Measurements from ENCODE around the gene SESN1. TPM values are rescaled to one million over a fixed set of nuclear protein-coding genes. Genes with fewer than 3 reads are reported as not detected.

The SESN1 gene
- total RNA-seq, 2 donors from 2014 or later, result 23.4 to 48.8 TPM

DNA sequence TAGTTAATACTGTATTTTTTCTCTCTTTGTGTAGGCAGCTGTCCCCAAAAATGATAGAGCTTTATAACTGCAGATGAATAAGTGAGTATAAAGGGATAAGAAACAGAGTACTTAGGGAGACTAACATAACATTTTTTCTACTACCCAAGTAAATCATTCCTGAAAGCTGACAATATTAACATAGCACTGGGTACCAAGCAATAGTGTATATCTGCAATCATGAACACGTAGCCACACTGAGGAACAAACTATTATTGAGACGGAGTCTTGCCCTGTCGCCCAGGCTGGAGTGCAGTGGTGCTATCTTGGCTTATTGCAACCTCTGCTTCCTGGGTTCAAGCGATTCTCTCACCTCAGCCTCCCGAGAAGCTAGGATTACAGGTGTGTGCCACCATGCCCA is 105.9 kb downstream of the SESN1 start:
- WGBS, 2 donors, result 93 to 94% methylated on average over 5 of the region's 5 CpGs
- ATAC-seq, result no peak
- Histone ChIP-seq H3K27ac (peak overlapping the region in 2 of 4 donors; percentile 10 to 75), H3K4me3 (no peak overlapping the region), H3K27me3 (no peaks in the 10 kb centered on the region), H3K9me3 (no peaks in the 10 kb centered on the region), H3K4me1 (peaks cover 38% of the 10 kb centered on the region), H3K36me3 (replicated peaks in 1 of 2; ENCODE audit: insufficient read depth in 1 of 2, low read depth in 2 of 2) (peaks cover 0 to 6% of the 10 kb centered on the region in 2 donors)
- TF ChIP-seq, protein P1, sequence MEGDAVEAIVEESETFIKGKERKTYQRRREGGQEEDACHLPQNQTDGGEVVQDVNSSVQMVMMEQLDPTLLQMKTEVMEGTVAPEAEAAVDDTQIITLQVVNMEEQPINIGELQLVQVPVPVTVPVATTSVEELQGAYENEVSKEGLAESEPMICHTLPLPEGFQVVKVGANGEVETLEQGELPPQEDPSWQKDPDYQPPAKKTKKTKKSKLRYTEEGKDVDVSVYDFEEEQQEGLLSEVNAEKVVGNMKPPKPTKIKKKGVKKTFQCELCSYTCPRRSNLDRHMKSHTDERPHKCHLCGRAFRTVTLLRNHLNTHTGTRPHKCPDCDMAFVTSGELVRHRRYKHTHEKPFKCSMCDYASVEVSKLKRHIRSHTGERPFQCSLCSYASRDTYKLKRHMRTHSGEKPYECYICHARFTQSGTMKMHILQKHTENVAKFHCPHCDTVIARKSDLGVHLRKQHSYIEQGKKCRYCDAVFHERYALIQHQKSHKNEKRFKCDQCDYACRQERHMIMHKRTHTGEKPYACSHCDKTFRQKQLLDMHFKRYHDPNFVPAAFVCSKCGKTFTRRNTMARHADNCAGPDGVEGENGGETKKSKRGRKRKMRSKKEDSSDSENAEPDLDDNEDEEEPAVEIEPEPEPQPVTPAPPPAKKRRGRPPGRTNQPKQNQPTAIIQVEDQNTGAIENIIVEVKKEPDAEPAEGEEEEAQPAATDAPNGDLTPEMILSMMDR (IDR thresholded peaks at IDR 0.05), result no peak
- TF ChIP-seq POLR2A (IDR thresholded peaks at IDR 0.05), result no peak
- DNase-seq, result no peak
- intact Hi-C loops (cut with DNase I), result no loop called here

GRCh38 chr6:108988296-108988695 is 106.3 kb downstream of the SESN1 start:
- Histone ChIP-seq H3K27ac (peak overlapping the region in 2 of 4 donors; percentile 10 to 75), H3K4me3 (no peak overlapping the region), H3K4me1 (peaks cover 38% of the 10 kb centered on the region), H3K9me3 (no peaks in the 10 kb centered on the region), H3K36me3 (replicated peaks in 1 of 2; ENCODE audit: insufficient read depth in 1 of 2, low read depth in 2 of 2) (peaks cover 0 to 4% of the 10 kb centered on the region in 2 donors), H3K27me3 (no peaks in the 10 kb centered on the region)
- intact Hi-C loops (cut with DNase I), result no loop called here
- peak; percentile 44 for ATAC-seq
- TF ChIP-seq POLR2A (IDR thresholded peaks at IDR 0.05), result no peak
- TF ChIP-seq, protein P1 (IDR thresholded peaks at IDR 0.05), result no peak
- WGBS, 2 donors, result 38 to 40% methylated on average over 3 of the region's 3 CpGs
- no peak for DNase-seq

GRCh38 chr6:108987156-108987555 is 107.5 kb downstream of the SESN1 start:
- Histone ChIP-seq H3K36me3 (replicated peaks in 1 of 2; ENCODE audit: insufficient read depth in 1 of 2, low read depth in 2 of 2) (no peaks in the 10 kb centered on the region), H3K27ac (no peak overlapping the region), H3K4me1 (peaks cover 38% of the 10 kb centered on the region), H3K27me3 (no peaks in the 10 kb centered on the region), H3K4me3 (no peak overlapping the region), H3K9me3 (no peaks in the 10 kb centered on the region)
- DNase-seq (no peak), ATAC-seq (no peak)
- intact Hi-C loops (cut with DNase I), result no loop called here
- TF ChIP-seq, protein P1 (IDR thresholded peaks at IDR 0.05), result no peak
- no peak for TF ChIP-seq POLR2A (IDR thresholded peaks at IDR 0.05)

- no peaks in the 10 kb centered on the region for H3K27me3 ChIP-seq
- TF ChIP-seq, protein P1 (IDR thresholded peaks at IDR 0.05), result no peak
- TF ChIP-seq POLR2A (IDR thresholded peaks at IDR 0.05), result no peak
- no peaks in the 10 kb centered on the region for H3K9me3 ChIP-seq
- no peaks in the 10 kb centered on the region for H3K36me3 ChIP-seq (replicated peaks in 1 of 2; ENCODE audit: insufficient read depth in 1 of 2, low read depth in 2 of 2)
- intact Hi-C loops (cut with DNase I), result no loop called here
- peaks cover 27% of the 10 kb centered on the region for H3K4me1 ChIP-seq
- no peak for ATAC-seq
- DNase-seq, result no peak
- H3K27ac ChIP-seq, result no peak overlapping the region
- no peak overlapping the region for H3K4me3 ChIP-seq
Measured at GRCh38 chr6:108985301-108985700, 109.3 kb downstream of the SESN1 start.

GRCh38 chr6:108983151-108983550 is 111.5 kb downstream of the SESN1 start:
- ATAC-seq (no peak), DNase-seq (no peak)
- intact Hi-C loops (cut with DNase I), result no loop called here
- no peaks in the 10 kb centered on the region for H3K27me3 ChIP-seq
- no peaks in the 10 kb centered on the region for H3K36me3 ChIP-seq (replicated peaks in 1 of 2; ENCODE audit: insufficient read depth in 1 of 2, low read depth in 2 of 2)
- no peak overlapping the region for H3K4me3 ChIP-seq
- H3K27ac ChIP-seq, result no peak overlapping the region
- TF ChIP-seq POLR2A (IDR thresholded peaks at IDR 0.05), result no peak
- TF ChIP-seq, protein P1 (IDR thresholded peaks at IDR 0.05), result no peak
- WGBS, 2 donors, result 54 to 58% methylated on average over 1 of the region's 1 CpG
- peaks cover 9% of the 10 kb centered on the region for H3K4me1 ChIP-seq
- H3K9me3 ChIP-seq, result no peaks in the 10 kb centered on the region
